A673 (cell line): ENCODE data around the gene CCRL2.
"Not testable (repeated sequence)": the region's sequence is repeated elsewhere in the genome, so short reads cannot be mapped to it uniquely, and the experiment has no call there.

Experiments used
- EZH2 ChIP-seq: fragments of 200-600 bp; sonication (generic); IDR thresholded peaks from 2 replicates; pipeline ENCODE4 v1.6.1; 2017; ENCODE audit warnings: borderline replicate concordance, low read depth, mild to moderate bottlenecking, mixed read lengths, antibody characterized with exemption, low read length; ENCODE audit not compliant: poor library complexity, severe bottlenecking
- TF ChIP-seq, protein P1 (sequence below): fragments of 300-800, 200-600 bp; sonication (generic); conservative IDR thresholded peaks from 2 replicates; pipeline ENCODE4 v1.5.1; 2017; ENCODE audit warnings: low read depth, mild to moderate bottlenecking, antibody characterized with exemption, low read length, moderate library complexity, mixed read lengths

DNA sequence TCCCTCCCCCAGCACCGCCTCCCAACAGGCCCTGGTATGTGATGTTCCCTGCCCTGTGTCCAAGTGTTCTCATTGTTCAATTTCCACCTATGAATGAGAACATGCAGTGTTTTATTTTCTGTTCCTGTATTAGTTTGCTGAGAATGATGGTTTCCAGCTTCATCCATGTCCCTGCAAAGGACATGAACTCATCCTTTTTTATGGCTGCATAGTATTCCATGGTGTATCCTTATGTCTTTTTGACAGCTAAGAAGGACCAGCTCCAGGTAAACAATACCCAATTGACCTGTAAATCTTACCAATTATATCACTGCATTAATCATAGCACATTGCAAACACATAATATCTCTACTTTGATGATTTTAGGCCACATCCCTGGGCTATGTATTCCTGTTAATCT, 23.8 kb downstream of the CCRL2 start:
- TF ChIP-seq EZH2 = not testable (repeated sequence)
- TF ChIP-seq, protein P1, sequence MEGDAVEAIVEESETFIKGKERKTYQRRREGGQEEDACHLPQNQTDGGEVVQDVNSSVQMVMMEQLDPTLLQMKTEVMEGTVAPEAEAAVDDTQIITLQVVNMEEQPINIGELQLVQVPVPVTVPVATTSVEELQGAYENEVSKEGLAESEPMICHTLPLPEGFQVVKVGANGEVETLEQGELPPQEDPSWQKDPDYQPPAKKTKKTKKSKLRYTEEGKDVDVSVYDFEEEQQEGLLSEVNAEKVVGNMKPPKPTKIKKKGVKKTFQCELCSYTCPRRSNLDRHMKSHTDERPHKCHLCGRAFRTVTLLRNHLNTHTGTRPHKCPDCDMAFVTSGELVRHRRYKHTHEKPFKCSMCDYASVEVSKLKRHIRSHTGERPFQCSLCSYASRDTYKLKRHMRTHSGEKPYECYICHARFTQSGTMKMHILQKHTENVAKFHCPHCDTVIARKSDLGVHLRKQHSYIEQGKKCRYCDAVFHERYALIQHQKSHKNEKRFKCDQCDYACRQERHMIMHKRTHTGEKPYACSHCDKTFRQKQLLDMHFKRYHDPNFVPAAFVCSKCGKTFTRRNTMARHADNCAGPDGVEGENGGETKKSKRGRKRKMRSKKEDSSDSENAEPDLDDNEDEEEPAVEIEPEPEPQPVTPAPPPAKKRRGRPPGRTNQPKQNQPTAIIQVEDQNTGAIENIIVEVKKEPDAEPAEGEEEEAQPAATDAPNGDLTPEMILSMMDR = not testable (repeated sequence)
